Fibroblast of mammary gland (primary cell): Measurements from ENCODE around the gene DCST2.

Experiments used
- DNase-seq: peaks from one replicate; pipeline ENCODE4 v3.0.0-alpha.2; 2010; ENCODE audit warnings: low read depth
- H3K4me3 ChIP-seq: 2 replicates; pipeline ENCODE4 v1.5.1; 2011; ENCODE audit warnings: low read depth, mild to moderate bottlenecking, low read length, moderate library complexity; ENCODE audit not compliant: control insufficient read depth
- TF ChIP-seq, protein P1 (sequence below): conservative IDR thresholded peaks from 2 replicates; pipeline ENCODE4 v1.5.1; 2011; ENCODE audit warnings: low read depth, low read length, inconsistent platforms; ENCODE audit not compliant: control insufficient read depth, insufficient read depth

DCST2 gene

DNA sequence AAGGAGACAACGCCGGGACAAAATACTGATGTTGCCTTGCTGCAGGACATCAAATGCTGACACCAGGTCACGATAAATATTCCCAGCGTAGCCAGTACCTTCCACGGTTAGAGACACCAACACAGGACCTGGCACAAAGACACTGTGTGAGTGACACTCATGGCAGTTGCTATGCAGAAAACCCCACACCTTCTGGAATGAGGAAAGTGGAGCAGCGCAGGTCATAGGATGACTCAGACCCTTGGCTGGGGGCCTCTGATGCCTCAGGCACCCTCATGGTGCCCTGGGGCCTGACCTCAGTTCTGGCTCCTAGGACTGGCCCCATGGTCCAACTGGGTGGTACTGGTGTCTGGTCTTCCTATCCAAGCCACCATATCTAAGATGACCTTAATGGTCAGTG, 7.0 kb downstream of the DCST2 start:
- peak; percentile 35 for DNase-seq
- TF ChIP-seq, protein P1, sequence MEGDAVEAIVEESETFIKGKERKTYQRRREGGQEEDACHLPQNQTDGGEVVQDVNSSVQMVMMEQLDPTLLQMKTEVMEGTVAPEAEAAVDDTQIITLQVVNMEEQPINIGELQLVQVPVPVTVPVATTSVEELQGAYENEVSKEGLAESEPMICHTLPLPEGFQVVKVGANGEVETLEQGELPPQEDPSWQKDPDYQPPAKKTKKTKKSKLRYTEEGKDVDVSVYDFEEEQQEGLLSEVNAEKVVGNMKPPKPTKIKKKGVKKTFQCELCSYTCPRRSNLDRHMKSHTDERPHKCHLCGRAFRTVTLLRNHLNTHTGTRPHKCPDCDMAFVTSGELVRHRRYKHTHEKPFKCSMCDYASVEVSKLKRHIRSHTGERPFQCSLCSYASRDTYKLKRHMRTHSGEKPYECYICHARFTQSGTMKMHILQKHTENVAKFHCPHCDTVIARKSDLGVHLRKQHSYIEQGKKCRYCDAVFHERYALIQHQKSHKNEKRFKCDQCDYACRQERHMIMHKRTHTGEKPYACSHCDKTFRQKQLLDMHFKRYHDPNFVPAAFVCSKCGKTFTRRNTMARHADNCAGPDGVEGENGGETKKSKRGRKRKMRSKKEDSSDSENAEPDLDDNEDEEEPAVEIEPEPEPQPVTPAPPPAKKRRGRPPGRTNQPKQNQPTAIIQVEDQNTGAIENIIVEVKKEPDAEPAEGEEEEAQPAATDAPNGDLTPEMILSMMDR, result no peak
- H3K4me3 ChIP-seq, result no peak overlapping the region

DNA sequence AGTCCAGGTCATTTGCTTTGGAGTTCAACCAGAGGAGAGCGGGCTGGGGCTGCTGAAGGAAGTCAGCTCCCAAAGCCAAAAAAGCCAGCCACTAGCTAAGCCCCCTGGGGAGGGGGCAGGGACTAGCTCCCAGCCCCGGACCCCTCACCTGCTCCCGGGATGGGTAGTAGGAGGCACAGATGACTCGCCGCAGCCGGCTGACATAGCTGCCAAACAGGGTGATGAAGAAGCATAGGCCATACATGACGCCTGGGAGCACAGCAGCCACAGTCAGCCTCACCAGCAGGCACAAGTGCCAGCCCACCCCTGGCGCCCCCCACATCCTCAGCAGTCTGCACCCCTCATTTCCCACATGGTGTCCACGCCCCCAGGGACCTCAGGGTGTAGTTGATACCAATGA, 7.4 kb downstream of the DCST2 start:
- H3K4me3 ChIP-seq, result no peak overlapping the region
- DNase-seq, result no peak
- TF ChIP-seq, protein P1, result no peak

DNA sequence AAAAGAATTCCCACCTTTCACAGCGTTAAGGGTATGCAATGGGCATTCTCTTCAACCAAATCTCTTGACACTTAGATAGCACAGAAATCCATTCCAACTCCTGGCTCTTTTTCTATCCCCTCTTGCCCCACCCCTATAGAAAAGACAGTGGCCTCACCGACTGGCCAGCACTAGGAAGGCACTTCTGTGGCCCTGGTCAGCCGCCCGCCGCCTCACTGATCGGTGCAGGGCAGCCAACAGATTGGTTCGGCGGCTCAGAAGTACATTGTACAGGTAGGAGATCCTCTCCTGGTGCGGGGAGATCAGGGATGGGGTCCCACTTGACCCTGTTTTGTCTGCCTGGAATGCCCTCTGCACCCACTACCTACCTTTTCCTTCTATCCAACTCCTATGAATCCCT, 9.3 kb downstream of the DCST2 start:
- DNase-seq, result no peak
- no peak overlapping the region for H3K4me3 ChIP-seq
- TF ChIP-seq, protein P1, result no peak

DNA sequence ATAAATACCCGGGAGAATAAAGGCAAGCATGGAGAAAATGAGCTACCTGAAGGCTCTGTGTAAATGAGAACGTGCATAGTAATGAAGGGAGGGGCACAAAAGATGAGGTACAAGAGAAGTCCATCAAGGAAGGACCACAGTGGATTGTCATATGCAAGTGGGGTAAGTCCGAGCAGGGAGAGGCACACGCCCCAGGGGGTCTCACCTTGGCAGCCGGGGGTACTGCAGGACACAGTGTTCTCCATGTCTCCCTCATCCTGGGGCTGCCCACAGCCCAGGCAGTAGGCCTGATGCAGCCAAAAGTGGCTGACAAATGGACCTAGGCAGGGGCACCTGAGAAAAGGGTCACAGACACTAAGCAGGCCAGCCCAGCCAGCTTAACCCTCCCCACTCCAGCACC, 10.0 kb downstream of the DCST2 start:
- DNase-seq, result no peak
- TF ChIP-seq, protein P1, result no peak
- no peak overlapping the region for H3K4me3 ChIP-seq

DNA sequence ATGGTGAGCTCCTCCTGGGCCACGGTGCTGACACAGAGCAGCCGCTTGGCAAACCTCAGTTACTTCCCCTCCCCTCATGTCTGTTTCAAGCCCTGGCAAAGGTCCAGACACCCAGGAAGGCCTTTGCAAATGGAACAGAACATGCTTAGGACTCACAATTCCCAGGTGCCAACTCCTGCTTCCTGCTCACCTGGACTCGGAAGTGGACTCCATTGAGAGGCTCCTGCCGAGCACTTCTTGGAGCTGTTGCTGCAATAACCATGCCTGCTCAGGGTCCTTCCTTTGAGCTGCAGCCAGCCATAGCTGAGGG, 10.7 kb downstream of the DCST2 start:
- TF ChIP-seq, protein P1, result no peak
- H3K4me3 ChIP-seq, result no peak overlapping the region
- DNase-seq, result no peak

DNA sequence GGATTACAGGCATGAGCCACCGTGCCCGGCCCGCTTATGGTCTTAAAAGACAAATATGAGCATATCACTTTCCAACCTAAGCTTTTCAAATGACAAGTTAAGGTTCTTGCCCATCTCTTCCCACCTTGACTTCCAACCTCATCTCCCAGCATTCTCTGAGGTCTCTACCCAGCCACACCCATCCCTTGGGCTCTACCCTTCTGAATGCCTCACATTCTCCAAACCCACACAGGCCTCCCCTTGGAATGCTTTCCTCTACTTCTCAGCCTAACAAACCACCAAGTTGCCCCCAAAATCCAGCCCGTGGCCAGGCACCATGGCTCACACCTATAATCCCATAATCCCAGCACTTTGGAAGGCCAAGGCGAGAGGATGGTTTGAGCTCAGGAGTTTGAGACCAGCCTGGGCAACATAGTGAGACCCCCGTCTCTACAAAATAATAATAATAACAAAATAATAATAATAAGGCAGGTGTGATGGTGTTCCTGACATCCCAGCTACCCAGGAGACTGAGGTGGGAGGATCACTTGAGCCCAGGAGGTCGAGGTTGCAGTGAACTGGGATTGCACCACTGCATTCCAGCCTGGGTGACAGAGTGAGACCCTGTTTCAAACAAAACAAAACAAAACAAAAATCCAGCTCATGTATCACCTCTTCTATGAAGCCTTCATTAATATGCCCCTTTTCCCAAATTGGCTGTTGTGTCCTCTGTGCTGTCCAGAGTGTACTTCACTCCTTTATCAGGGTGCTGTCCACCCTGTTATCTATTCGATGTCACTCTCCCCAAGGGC, 11.2 kb downstream of the DCST2 start:
- no peak overlapping the region for H3K4me3 ChIP-seq
- TF ChIP-seq, protein P1, result no peak
- no peak for DNase-seq

DNA sequence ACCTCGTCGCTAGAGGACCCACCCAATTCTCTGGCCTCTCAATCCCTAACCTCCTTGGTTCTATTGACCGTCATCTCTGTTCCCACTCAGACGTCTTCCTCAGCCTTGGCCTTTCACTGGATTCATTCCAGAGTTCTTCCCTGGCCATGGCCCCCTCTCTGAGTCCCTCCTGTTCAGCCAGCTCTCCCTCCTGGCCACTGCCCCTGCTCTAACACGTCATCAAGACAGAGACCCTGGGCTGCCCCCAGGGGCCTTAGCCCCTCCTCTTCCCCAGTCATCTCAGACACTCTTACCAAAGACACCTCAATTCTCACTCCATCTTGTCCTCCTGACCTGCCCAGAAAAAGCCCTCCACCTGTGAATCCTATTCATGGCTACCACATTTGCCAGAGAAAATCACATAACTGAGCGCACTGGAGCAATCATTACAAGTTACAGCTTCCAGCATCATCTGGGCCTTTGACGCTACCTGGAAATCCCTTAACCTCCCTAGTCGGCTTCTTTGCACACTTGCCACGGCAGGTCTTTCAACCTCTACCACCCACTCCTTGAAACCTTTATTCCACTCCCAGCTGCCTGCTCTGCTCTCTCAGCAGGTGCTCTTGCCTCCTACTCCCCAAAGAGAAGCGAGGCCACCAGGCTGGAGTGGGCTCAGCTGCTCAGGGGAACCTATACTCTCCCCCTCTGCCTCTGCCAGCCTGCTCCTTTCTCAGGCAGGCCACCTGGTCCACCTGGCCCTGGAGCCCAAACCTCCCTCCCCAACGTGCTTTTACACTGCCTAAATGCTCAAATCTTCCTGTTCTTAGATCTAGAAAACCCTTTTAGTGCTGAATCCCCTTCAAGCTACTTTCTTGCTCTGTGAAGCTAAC, 14.0 kb downstream of the DCST2 start:
- TF ChIP-seq, protein P1, result no peak
- no peak for DNase-seq
- H3K4me3 ChIP-seq, result no peak overlapping the region
